Measurements from ENCODE around the gene HGS. TPM values are rescaled to one million over a fixed set of nuclear protein-coding genes. Genes with fewer than 3 reads are reported as not detected.

Gene HGS
- total RNA-seq, 4 donors from 2014 or later = 51.5 to 90.5 (median 66.6) TPM

DNA sequence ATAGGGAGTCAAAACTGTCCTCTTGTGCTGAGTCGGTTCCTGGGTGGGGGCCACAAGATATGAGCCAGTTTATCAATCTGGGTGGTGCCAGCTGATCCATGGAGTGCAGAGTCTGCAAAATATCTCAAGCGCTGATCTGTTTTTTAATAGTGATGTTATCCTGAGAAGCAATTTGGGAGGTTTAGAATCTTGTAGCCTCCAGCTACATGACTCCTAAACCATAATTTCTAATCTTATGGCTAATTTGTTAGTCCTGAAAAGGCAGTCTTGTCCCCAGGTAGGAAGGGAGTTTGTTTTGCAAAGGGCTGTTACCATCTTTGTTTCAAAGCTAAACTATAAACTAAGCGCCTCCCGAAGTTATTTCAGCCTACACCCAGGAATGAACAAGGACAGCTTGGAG lies 45.1 kb upstream of the HGS start:
- Histone ChIP-seq H3K27me3 (no peaks in the 10 kb centered on the region), H3K27ac (no peak overlapping the region), H3K36me3 (no peaks in the 10 kb centered on the region), H3K9me3 (no peaks in the 10 kb centered on the region), H3K4me3 (no peak overlapping the region), H3K4me1 (peaks cover 3 to 36% (median 13%) of the 10 kb centered on the region in 3 donors)
- no peak for TF ChIP-seq POLR2AphosphoS5 (IDR thresholded peaks at IDR 0.05)
- no peak for TF ChIP-seq EP300 (IDR thresholded peaks at IDR 0.05)
- TF ChIP-seq, protein P1, sequence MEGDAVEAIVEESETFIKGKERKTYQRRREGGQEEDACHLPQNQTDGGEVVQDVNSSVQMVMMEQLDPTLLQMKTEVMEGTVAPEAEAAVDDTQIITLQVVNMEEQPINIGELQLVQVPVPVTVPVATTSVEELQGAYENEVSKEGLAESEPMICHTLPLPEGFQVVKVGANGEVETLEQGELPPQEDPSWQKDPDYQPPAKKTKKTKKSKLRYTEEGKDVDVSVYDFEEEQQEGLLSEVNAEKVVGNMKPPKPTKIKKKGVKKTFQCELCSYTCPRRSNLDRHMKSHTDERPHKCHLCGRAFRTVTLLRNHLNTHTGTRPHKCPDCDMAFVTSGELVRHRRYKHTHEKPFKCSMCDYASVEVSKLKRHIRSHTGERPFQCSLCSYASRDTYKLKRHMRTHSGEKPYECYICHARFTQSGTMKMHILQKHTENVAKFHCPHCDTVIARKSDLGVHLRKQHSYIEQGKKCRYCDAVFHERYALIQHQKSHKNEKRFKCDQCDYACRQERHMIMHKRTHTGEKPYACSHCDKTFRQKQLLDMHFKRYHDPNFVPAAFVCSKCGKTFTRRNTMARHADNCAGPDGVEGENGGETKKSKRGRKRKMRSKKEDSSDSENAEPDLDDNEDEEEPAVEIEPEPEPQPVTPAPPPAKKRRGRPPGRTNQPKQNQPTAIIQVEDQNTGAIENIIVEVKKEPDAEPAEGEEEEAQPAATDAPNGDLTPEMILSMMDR (IDR thresholded peaks at IDR 0.05) = no peak
- TF ChIP-seq POLR2A (IDR thresholded peaks at IDR 0.05) = no peak
- 67 to 73% methylated on average over 2 to 4 of the region's 4 CpGs for WGBS, 2 donors (ENCODE audit: low coverage in 1 of 2)
- no peak for ATAC-seq

DNA sequence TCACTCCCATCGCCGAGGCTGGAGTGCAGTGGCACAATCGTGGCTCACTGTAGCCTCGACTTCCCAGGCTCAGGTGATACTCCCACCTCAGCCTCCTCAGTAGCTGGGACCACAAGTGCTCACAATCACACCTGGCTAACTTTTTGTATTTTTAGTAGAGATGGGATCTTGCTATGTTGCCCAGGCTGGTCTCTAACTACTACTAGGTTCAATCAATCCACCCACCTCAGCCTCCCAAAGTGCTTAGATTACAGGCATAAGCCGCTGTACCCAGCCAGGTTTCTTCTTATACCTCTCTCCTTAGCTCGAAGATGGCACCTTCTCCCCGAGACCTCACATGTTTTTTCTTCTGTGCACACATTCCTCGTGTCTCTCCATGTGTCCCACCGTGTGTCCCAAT lies 43.8 kb upstream of the HGS start:
- Histone ChIP-seq H3K27me3 (no peaks in the 10 kb centered on the region), H3K27ac (no peak overlapping the region), H3K36me3 (no peaks in the 10 kb centered on the region), H3K4me1 (peaks cover 3 to 22% (median 13%) of the 10 kb centered on the region in 3 donors), H3K9me3 (no peaks in the 10 kb centered on the region), H3K4me3 (no peak overlapping the region)
- WGBS, 2 donors (ENCODE audit: low coverage in 1 of 2) = 80 to 100% methylated on average over 8 to 9 of the region's 9 CpGs
- TF ChIP-seq POLR2AphosphoS5 (IDR thresholded peaks at IDR 0.05) (no peak), EP300 (IDR thresholded peaks at IDR 0.05) (no peak), POLR2A (IDR thresholded peaks at IDR 0.05) (no peak)
- TF ChIP-seq, protein P1 (IDR thresholded peaks at IDR 0.05) = no peak
- no peak for ATAC-seq

GRCh38 chr17:81641825-81642489 lies 41.9 kb upstream of the HGS start:
- Histone ChIP-seq H3K9me3 (no peaks in the 10 kb centered on the region), H3K36me3 (no peaks in the 10 kb centered on the region), H3K4me1 (peaks cover 0 to 8% (median 3%) of the 10 kb centered on the region in 3 donors), H3K4me3 (no peak overlapping the region), H3K27me3 (peaks cover under 1% of the 10 kb centered on the region), H3K27ac (no peak overlapping the region)
- TF ChIP-seq EP300 (IDR thresholded peaks at IDR 0.05) (no peak), POLR2A (IDR thresholded peaks at IDR 0.05) (no peak), POLR2AphosphoS5 (IDR thresholded peaks at IDR 0.05) (no peak)
- TF ChIP-seq, protein P1 (IDR thresholded peaks at IDR 0.05) = no peak
- no peak for ATAC-seq
- 85% methylated on average over 4 of the region's 17 CpGs; no CpG with 5 or more reads in 1 of the 2 donors for WGBS, 2 donors (ENCODE audit: low coverage in 1 of 2)

DNA sequence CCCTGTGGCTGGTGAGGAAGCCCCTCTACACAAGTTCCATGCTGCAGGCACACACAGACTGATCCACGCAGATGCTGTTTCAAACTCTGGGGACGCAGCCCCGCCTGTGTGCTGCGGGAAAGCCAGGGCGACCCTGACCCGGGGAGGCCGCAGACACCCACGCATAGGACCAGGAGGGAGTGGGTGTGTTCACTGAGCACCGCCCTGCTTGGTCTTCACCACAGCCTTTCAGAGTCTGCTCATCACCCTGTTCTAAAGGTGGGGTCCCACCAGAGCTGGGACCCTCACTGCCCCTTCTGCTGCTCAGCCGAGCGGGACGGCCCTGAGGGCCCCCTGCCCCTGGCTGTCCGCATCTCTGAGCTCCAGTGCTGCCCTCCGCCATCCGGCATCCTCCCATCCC lies 39.3 kb upstream of the HGS start:
- no peak for ATAC-seq
- Histone ChIP-seq H3K4me1 (peaks cover 0 to 8% (median 0%) of the 10 kb centered on the region in 3 donors), H3K27ac (no peak overlapping the region), H3K4me3 (no peak overlapping the region), H3K9me3 (peaks cover 0 to 11% (median 0%) of the 10 kb centered on the region in 3 donors), H3K27me3 (peaks cover 26% of the 10 kb centered on the region), H3K36me3 (no peaks in the 10 kb centered on the region)
- TF ChIP-seq, protein P1 (IDR thresholded peaks at IDR 0.05) = no peak
- TF ChIP-seq POLR2AphosphoS5 (IDR thresholded peaks at IDR 0.05) = no peak
- 90 to 100% methylated on average over 1 to 2 of the region's 15 CpGs for WGBS, 2 donors (ENCODE audit: low coverage in 1 of 2)

Measured in gastroesophageal sphincter (tissue), 4 donors.